HepG2 (cell line): ENCODE measurements around the gene RHOG. TPM values are rescaled to one million over a fixed set of nuclear protein-coding genes. Genes with fewer than 3 reads are reported as not detected.
A peak's percentile ranks its signal among the peaks of the same experiment; 100 is the strongest.

Experiments used
- CBX2 ChIP-seq, 2 experiments: fragments of 200-600 bp in 1 of 2; sonication (generic); formaldehyde crosslinking in 1 of 2; IDR thresholded peaks; 2 replicates each; pipeline versions ENCODE4 v1.7.0 to v1.8.1; 2018 to 2022; ENCODE audit warnings: low read depth in 2 of 2, low read length in 1 of 2, mild to moderate bottlenecking in 1 of 2, missing genetic modification reagents in 1 of 2
- ERF ChIP-seq: IDR thresholded peaks from 2 replicates; pipeline ENCODE4 v1.6.1; 2018; ENCODE audit warnings: missing biosample characterization, missing genetic modification reagents
- IRF2 ChIP-seq: IDR thresholded peaks from 2 replicates; pipeline ENCODE4 v1.6.1; 2018; ENCODE audit warnings: missing genetic modification reagents, missing compliant biosample characterization
- KDM4B ChIP-seq: sonication (generic); formaldehyde crosslinking; IDR thresholded peaks from 2 replicates; pipeline ENCODE4 v1.4.0; 2020; ENCODE audit warnings: missing genetic modification reagents
- MAF1 ChIP-seq: sonication (generic); formaldehyde crosslinking; IDR thresholded peaks from 2 replicates; pipeline ENCODE4 v1.5.0; 2020; ENCODE audit warnings: missing genetic modification reagents, borderline replicate concordance
- PHF8 ChIP-seq: sonication (generic); formaldehyde crosslinking; IDR thresholded peaks from 2 replicates; pipeline ENCODE4 v1.5.0; 2020; ENCODE audit warnings: missing genetic modification reagents
- RFXANK ChIP-seq: IDR thresholded peaks from 2 replicates; pipeline ENCODE4 v1.6.1; 2016
- TRIM24 ChIP-seq: sonication (generic); formaldehyde crosslinking; IDR thresholded peaks from 2 replicates; pipeline ENCODE4 v1.8.0; 2022; ENCODE audit warnings: mild to moderate bottlenecking, missing genetic modification reagents
- XBP1 ChIP-seq: sonication (generic); formaldehyde crosslinking; IDR thresholded peaks from 2 replicates; pipeline ENCODE4 v1.5.0; 2020; ENCODE audit warnings: missing genetic modification reagents
- ZNF205 ChIP-seq: IDR thresholded peaks from 2 replicates; pipeline ENCODE4 v1.6.1; 2018; ENCODE audit warnings: missing biosample characterization, missing genetic modification reagents
- ZNF30 ChIP-seq: sonication (generic); formaldehyde crosslinking; IDR thresholded peaks from 2 replicates; pipeline ENCODE4 v1.5.0; 2020; ENCODE audit warnings: mild to moderate bottlenecking, missing genetic modification reagents
- ZNF441 ChIP-seq: sonication (generic); formaldehyde crosslinking; IDR thresholded peaks from 2 replicates; pipeline ENCODE4 v1.7.0; 2021; ENCODE audit warnings: missing genetic modification reagents, borderline replicate concordance
- polyA plus RNA-seq, 8 experiments: library from polyadenylated mRNA; depleted of rRNA in 3 of 8; stranded (reverse) in 7 of 8; unstranded in 1 of 8; fragments of >200 nt; fragmentation: Illumina TruSeq in 4 of 8; extraction: Trizol in 4 of 8; gene quantifications; 2 replicates each; pipeline versions ENCODE4 v1.2.1 to v1.2.3, GENCODE V29; 2011 to 2016; ENCODE audit warnings: low read depth in 4 of 8, missing spikeins in 1 of 8, mixed read lengths in 1 of 8; ENCODE audit not compliant: insufficient read depth in 1 of 8
- total RNA-seq, 5 experiments: library from RNA; depleted of rRNA; stranded (reverse); fragments of >200 nt; fragmentation: Illumina TruSeq; extraction: Trizol; gene quantifications; 2 replicates each; pipeline ENCODE4 v1.2.3, GENCODE V29; 2016; ENCODE audit warnings: low read depth in 1 of 5
- TF ChIP-seq, protein P1 (sequence below): sonication (generic); formaldehyde crosslinking; IDR thresholded peaks from 2 replicates; pipeline ENCODE4 v1.9.0; 2022; ENCODE audit warnings: missing genetic modification reagents, mild to moderate bottlenecking, borderline replicate concordance
- TF ChIP-seq, protein P2 (sequence below): sonication (generic); formaldehyde crosslinking; IDR thresholded peaks from 2 replicates; pipeline ENCODE4 v1.4.0; 2020; ENCODE audit warnings: missing genetic modification reagents, mild to moderate bottlenecking, borderline replicate concordance
- TF ChIP-seq, protein P3 (sequence below): sonication (generic); formaldehyde crosslinking; IDR thresholded peaks from 2 replicates; pipeline ENCODE4 v1.8.0; 2022; ENCODE audit warnings: mild to moderate bottlenecking, missing genetic modification reagents, moderate library complexity
- TF ChIP-seq, protein P4 (sequence below): sonication (generic); formaldehyde crosslinking; IDR thresholded peaks from 2 replicates; pipeline ENCODE4 v1.9.0; 2021; ENCODE audit warnings: missing genetic modification reagents, borderline replicate concordance
- TF ChIP-seq, protein P5 (sequence below): IDR thresholded peaks from 2 replicates; pipeline ENCODE4 v1.6.1; 2016; ENCODE audit warnings: low read depth
- TF ChIP-seq, protein P6 (sequence below): IDR thresholded peaks from 2 replicates; pipeline ENCODE4 v1.6.1; 2016; ENCODE audit warnings: missing biosample characterization, missing genetic modification reagents, low read depth

RHOG gene
- total and polyA plus RNA-seq, 2 of the 13 experiments (the other 11 are each of a cell fraction or from before 2014, with no cell fraction given) = 7.7 to 23.4 TPM

DNA sequence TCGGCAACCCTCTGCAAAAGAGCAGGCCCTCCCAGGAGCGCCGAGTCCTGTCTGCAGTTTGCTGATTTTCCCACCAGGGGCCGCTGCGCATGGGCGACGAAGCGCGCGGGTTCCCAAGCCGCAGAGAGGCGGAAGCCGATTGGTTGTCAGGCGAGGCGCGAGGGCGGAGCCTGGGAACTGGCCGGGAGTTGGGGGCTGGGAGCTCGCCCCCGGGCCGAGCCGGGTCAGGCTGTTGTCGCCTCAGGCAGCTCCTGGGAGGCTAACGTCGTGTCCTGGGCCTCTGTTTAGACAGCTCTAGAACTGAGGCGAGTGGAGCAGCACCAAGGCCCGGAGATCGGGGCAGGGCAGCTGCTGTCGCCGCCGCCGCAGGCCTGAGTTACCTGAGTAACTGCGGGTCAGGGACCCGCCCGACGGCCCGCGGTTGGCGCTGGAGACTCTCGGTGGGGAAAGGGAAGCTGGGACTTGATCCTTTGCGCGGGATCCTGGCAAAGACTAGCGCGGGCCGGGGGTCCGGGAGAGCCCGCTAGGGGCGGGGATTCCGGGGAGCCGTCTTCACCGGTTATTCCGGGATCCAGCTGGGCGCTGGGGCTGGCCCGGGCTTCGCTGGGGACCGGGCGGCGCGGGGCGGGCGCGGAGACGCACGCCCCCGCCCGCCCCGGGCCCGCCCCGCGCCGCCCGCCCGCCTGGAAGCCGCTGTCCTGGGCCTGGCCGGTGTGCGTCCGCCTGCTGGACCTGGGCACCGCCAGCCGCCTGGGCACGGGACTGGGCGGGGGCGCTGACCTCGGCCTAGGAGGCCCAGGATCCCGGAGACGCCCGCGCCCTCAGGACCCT lies 14.4 kb upstream of the RHOG start, which contains the start of gene STIM1 (continued):
- TF ChIP-seq, protein P1, sequence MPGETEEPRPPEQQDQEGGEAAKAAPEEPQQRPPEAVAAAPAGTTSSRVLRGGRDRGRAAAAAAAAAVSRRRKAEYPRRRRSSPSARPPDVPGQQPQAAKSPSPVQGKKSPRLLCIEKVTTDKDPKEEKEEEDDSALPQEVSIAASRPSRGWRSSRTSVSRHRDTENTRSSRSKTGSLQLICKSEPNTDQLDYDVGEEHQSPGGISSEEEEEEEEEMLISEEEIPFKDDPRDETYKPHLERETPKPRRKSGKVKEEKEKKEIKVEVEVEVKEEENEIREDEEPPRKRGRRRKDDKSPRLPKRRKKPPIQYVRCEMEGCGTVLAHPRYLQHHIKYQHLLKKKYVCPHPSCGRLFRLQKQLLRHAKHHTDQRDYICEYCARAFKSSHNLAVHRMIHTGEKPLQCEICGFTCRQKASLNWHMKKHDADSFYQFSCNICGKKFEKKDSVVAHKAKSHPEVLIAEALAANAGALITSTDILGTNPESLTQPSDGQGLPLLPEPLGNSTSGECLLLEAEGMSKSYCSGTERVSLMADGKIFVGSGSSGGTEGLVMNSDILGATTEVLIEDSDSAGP (CRISPR knock-in tag) = peak; percentile 71; the same call in 1 of the 2 replicates
- peak; percentile 61 for TF ChIP-seq PHF8 (CRISPR knock-in tag)
- TF ChIP-seq KDM4B (CRISPR knock-in tag) = peak; percentile 51; the same call in 1 of the 2 replicates
- TF ChIP-seq, protein P2, sequence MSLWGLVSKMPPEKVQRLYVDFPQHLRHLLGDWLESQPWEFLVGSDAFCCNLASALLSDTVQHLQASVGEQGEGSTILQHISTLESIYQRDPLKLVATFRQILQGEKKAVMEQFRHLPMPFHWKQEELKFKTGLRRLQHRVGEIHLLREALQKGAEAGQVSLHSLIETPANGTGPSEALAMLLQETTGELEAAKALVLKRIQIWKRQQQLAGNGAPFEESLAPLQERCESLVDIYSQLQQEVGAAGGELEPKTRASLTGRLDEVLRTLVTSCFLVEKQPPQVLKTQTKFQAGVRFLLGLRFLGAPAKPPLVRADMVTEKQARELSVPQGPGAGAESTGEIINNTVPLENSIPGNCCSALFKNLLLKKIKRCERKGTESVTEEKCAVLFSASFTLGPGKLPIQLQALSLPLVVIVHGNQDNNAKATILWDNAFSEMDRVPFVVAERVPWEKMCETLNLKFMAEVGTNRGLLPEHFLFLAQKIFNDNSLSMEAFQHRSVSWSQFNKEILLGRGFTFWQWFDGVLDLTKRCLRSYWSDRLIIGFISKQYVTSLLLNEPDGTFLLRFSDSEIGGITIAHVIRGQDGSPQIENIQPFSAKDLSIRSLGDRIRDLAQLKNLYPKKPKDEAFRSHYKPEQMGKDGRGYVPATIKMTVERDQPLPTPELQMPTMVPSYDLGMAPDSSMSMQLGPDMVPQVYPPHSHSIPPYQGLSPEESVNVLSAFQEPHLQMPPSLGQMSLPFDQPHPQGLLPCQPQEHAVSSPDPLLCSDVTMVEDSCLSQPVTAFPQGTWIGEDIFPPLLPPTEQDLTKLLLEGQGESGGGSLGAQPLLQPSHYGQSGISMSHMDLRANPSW (CRISPR knock-in tag) = 0 out of 2 replicates have a peak, but pooled peaks have one; percentile 66
- TF ChIP-seq, protein P3, sequence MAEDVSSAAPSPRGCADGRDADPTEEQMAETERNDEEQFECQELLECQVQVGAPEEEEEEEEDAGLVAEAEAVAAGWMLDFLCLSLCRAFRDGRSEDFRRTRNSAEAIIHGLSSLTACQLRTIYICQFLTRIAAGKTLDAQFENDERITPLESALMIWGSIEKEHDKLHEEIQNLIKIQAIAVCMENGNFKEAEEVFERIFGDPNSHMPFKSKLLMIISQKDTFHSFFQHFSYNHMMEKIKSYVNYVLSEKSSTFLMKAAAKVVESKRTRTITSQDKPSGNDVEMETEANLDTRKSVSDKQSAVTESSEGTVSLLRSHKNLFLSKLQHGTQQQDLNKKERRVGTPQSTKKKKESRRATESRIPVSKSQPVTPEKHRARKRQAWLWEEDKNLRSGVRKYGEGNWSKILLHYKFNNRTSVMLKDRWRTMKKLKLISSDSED (CRISPR knock-in tag) = no peak
- TF ChIP-seq ERF (CRISPR knock-in tag) = peak; percentile 68; the same call in 1 of the 2 replicates
- TF ChIP-seq CBX2 (IDR thresholded peaks at IDR 0.05; ENCODE audit: low read depth, low read length) = no peak
- TF ChIP-seq CBX2 (CRISPR knock-in tag; IDR thresholded peaks at IDR 0.05; ENCODE audit: low read depth) = peak; percentile 59; the same call in 1 of the 2 replicates
- TF ChIP-seq, protein P4, sequence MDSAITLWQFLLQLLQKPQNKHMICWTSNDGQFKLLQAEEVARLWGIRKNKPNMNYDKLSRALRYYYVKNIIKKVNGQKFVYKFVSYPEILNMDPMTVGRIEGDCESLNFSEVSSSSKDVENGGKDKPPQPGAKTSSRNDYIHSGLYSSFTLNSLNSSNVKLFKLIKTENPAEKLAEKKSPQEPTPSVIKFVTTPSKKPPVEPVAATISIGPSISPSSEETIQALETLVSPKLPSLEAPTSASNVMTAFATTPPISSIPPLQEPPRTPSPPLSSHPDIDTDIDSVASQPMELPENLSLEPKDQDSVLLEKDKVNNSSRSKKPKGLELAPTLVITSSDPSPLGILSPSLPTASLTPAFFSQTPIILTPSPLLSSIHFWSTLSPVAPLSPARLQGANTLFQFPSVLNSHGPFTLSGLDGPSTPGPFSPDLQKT = 0 out of 2 replicates have a peak, but pooled peaks have one; percentile 14
- TF ChIP-seq ZNF441 = 0 out of 2 replicates have a peak, but pooled peaks have one; percentile 60
- peak; percentile 49; the same call in 1 of the 2 replicates for TF ChIP-seq MAF1 (CRISPR knock-in tag)
- TF ChIP-seq XBP1 (CRISPR knock-in tag) = no peak
- TF ChIP-seq IRF2 = peak; percentile 75
- TF ChIP-seq, protein P5, sequence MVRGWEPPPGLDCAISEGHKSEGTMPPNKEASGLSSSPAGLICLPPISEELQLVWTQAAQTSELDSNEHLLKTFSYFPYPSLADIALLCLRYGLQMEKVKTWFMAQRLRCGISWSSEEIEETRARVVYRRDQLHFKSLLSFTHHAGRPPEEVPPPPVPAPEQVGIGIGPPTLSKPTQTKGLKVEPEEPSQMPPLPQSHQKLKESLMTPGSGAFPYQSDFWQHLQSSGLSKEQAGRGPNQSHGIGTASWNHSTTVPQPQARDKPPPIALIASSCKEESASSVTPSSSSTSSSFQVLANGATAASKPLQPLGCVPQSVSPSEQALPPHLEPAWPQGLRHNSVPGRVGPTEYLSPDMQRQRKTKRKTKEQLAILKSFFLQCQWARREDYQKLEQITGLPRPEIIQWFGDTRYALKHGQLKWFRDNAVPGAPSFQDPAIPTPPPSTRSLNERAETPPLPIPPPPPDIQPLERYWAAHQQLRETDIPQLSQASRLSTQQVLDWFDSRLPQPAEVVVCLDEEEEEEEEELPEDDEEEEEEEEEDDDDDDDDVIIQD (CRISPR knock-in tag) = peak; percentile 72; the same call in 1 of the 2 replicates
- TF ChIP-seq ZNF30 = no peak
- TF ChIP-seq TRIM24 (CRISPR knock-in tag) = no peak
- 0 out of 2 replicates have a peak, but pooled peaks have one; percentile 38 for TF ChIP-seq RFXANK
- TF ChIP-seq, protein P6, sequence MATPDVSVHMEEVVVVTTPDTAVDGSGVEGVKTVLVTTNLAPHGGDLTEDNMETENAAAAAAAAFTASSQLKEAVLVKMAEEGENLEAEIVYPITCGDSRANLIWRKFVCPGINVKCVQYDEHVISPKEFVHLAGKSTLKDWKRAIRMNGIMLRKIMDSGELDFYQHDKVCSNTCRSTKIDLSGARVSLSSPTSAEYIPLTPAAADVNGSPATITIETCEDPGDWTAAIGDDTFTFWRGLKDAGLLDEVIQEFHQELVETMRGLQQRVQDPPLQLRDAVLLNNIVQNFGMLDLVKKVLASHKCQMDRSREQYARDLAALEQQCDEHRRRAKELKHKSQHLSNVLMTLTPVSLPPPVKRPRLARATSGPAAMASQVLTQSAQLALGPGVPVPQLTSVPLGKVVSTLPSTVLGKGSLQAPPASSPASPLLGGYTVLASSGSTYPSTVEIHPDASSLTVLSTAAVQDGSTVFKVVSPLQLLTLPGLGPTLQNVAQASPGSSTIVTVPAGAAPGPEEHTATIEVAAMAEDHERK (CRISPR knock-in tag) = no peak
- TF ChIP-seq ZNF205 = 0 out of 2 replicates have a peak, but pooled peaks have one; percentile 37
